ENCODE results near the gene AP2A2.

DNA sequence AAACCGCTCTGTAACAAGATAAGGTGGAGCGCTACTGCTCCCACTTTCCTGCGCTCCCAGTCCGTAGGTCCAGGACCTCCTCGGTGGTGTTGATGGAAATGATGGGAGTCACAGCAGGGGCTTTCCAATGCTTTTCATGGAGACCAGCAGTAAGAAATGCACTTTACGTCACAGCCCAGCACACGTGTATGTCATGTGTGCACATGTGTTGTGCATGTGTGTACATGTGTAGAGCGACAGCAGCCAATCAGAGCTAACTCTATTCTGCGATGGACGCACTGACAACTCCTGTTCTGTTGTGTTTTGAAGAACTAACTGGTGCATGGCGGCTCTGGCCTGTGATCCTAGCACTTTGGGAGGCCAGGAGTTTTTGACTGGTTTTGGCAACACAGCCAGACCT lies 16.3 kb upstream of the AP2A2 start:
- TF ChIP-seq POLR2A (IDR thresholded peaks at IDR 0.05), result no peak
- TF ChIP-seq, protein P1, sequence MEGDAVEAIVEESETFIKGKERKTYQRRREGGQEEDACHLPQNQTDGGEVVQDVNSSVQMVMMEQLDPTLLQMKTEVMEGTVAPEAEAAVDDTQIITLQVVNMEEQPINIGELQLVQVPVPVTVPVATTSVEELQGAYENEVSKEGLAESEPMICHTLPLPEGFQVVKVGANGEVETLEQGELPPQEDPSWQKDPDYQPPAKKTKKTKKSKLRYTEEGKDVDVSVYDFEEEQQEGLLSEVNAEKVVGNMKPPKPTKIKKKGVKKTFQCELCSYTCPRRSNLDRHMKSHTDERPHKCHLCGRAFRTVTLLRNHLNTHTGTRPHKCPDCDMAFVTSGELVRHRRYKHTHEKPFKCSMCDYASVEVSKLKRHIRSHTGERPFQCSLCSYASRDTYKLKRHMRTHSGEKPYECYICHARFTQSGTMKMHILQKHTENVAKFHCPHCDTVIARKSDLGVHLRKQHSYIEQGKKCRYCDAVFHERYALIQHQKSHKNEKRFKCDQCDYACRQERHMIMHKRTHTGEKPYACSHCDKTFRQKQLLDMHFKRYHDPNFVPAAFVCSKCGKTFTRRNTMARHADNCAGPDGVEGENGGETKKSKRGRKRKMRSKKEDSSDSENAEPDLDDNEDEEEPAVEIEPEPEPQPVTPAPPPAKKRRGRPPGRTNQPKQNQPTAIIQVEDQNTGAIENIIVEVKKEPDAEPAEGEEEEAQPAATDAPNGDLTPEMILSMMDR (IDR thresholded peaks at IDR 0.05), result no peak
- TF ChIP-seq EP300 (IDR thresholded peaks at IDR 0.05), result no peak
- TF ChIP-seq POLR2AphosphoS5 (IDR thresholded peaks at IDR 0.05), result no peak

All from stomach (tissue), 4 donors.